Peyer's patch (tissue), 4 donors: ENCODE measurements around the gene VAV2.

ENCODE experiments used
- CTCF ChIP-seq, 6 experiments: fragments of 450-650 bp in 4 of 6; fragments of 200-600 bp in 2 of 6; sonication (generic) in 1 of 6; IDR thresholded peaks; one replicate each; pipeline ENCODE4 v1.5.1; 2017 to 2019; ENCODE audit warnings: antibody characterized with exemption in 6 of 6, mild to moderate bottlenecking in 3 of 6, moderate library complexity in 1 of 6
- POLR2A ChIP-seq, 2 donors: fragments of 450-650 bp; IDR thresholded peaks; one replicate each; pipeline ENCODE4 v1.5.1; 2017; ENCODE audit warnings: antibody characterized with exemption in 2 of 2, mild to moderate bottlenecking in 2 of 2, moderate library complexity in 2 of 2

GRCh38 chr9:133813749-133814585, 178.2 kb downstream of the VAV2 start:
- TF ChIP-seq CTCF (IDR thresholded peaks at IDR 0.05) (no peak), POLR2A (IDR thresholded peaks at IDR 0.05) (no peak)
